Thyroid gland (tissue), 4 donors: ENCODE measurements around the gene PDE8B.

Experiments used
- CTCF ChIP-seq, 6 experiments: fragments of 200-600 bp in 3 of 6; fragments of 450-650 bp in 3 of 6; sonication (generic) in 3 of 6; IDR thresholded peaks; one replicate each; pipeline ENCODE4 v1.5.1; 2016 to 2019; ENCODE audit warnings: antibody characterized with exemption in 6 of 6, mild to moderate bottlenecking in 2 of 6, inconsistent platforms in 1 of 6, moderate library complexity in 1 of 6
- POLR2A ChIP-seq, 2 donors: fragments of 450-650 bp; IDR thresholded peaks; one replicate each; pipeline ENCODE4 v1.6.1; 2017; ENCODE audit warnings: antibody characterized with exemption in 2 of 2, mild to moderate bottlenecking in 2 of 2, moderate library complexity in 1 of 2

GRCh38 chr5:77239126-77239741 is 28.8 kb downstream of the PDE8B start:
- TF ChIP-seq CTCF (IDR thresholded peaks at IDR 0.05), result peak in 3 of 6 experiments; percentile 19 to 38 (median 31)
- no peak for TF ChIP-seq POLR2A (IDR thresholded peaks at IDR 0.05)
